HCT116 (cell line): ENCODE measurements around the gene SPATA20. TPM values are rescaled to one million over a fixed set of nuclear protein-coding genes. Genes with fewer than 3 reads are reported as not detected.

ENCODE experiments used
- ATAC-seq: fragments of 200-7000 bp; cut with Tn5 transposase; 2 replicates; pipeline ENCODE4 v1.9.1; 2020; ENCODE audit warnings: mild to moderate bottlenecking, moderate library complexity
- BruUV-seq: library from RNA; stranded (reverse); fragments of 400-500 nt; replicated peaks from 2 replicates; lab custom pipeline; 2021; lab: Mats Ljungman, UMichigan
- CTCF ChIA-PET: fragments of 300-600 bp; sonication (Branson Sonifier 250); formaldehyde crosslinking; loops from one replicate; lab custom pipeline; 2021; ENCODE audit warnings: antibody characterized with exemption; lab: Charles Lee
- POLR2A ChIA-PET: fragments of 300-600, 350-600 bp; sonication (Branson Sonifier 250); formaldehyde crosslinking; loops from one replicate; lab custom pipeline; 2021; ENCODE audit warnings: antibody characterized with exemption; lab: Charles Lee
- RAD21 ChIA-PET, 2 experiments: fragments of 300-600 bp; sonication (Branson Sonifier 250); formaldehyde crosslinking; loops; one replicate each; lab custom pipeline; 2023; ENCODE audit warnings: low total read pairs in 2 of 2; ENCODE audit not compliant: uncharacterized antibody in 2 of 2, unreplicated experiment in 2 of 2, low non-redundant PET in 1 of 2; lab: Charles Lee
- DNase-seq: peaks from one replicate; pipeline ENCODE4 v3.0.0-alpha.2; 2010; ENCODE audit warnings: low read depth, low spot score
- H2AFZ ChIP-seq: fragments of 200-600 bp; shearing (Covaris generic), sonication (generic); 2 replicates; pipeline ENCODE4 v1.6.1; 2017; ENCODE audit warnings: low read depth, mixed run types, mixed read lengths, antibody characterized with exemption, low read length; ENCODE audit not compliant: poor library complexity, severe bottlenecking
- H3K27ac ChIP-seq: 2 replicates; pipeline ENCODE4 v1.5.1; 2012; ENCODE audit warnings: low read depth, low read length
- H3K27me3 ChIP-seq: fragments of 200-600 bp; sonication (generic); 2 replicates; pipeline ENCODE4 v1.6.1; 2016; ENCODE audit warnings: mixed run types, low read length, mixed read lengths; ENCODE audit not compliant: insufficient read depth
- H3K36me3 ChIP-seq, 2 experiments: fragments of 200-500 bp in 1 of 2; fragments of 200-600 bp in 1 of 2; sonication (Bioruptor generic) in 1 of 2; sonication (generic) in 1 of 2; 2 replicates each; pipeline versions ENCODE4 v1.5.1 to v1.6.1; 2014 to 2016; ENCODE audit warnings: low read length in 2 of 2, inconsistent platforms in 1 of 2, mixed read lengths in 1 of 2, mixed run types in 1 of 2; ENCODE audit not compliant: insufficient read depth in 2 of 2, control insufficient read depth in 1 of 2
- H3K4me1 ChIP-seq, 2 experiments: fragments of 200-600 bp in 1 of 2; sonication (generic) in 1 of 2; 2 replicates each; pipeline versions ENCODE4 v1.5.1 to v1.6.1; 2012 to 2017; ENCODE audit warnings: low read length in 2 of 2, inconsistent platforms in 1 of 2, mild to moderate bottlenecking in 1 of 2, mixed read lengths in 1 of 2, mixed run types in 1 of 2, moderate library complexity in 1 of 2; ENCODE audit not compliant: insufficient read depth in 2 of 2, control insufficient read depth in 1 of 2
- H3K4me2 ChIP-seq: fragments of 200-600 bp; sonication (generic); 2 replicates; pipeline ENCODE4 v1.6.1; 2017; ENCODE audit warnings: mixed run types, low read length, mixed read lengths
- H3K4me3 ChIP-seq, 2 experiments: fragments of 200-600 bp in 1 of 2; sonication (generic) in 1 of 2; replicated peaks in 1 of 2; 2 replicates each; pipeline ENCODE4 v1.5.1; 2011 to 2016; ENCODE audit warnings: low read length in 2 of 2, control low read depth in 1 of 2, low read depth in 1 of 2, mild to moderate bottlenecking in 1 of 2, mixed read lengths in 1 of 2, mixed run types in 1 of 2
- H3K79me2 ChIP-seq: fragments of 200-600 bp; sonication (generic); 2 replicates; pipeline ENCODE4 v1.6.1; 2017; ENCODE audit warnings: mild to moderate bottlenecking, mixed run types, low read length, moderate library complexity, mixed read lengths; ENCODE audit not compliant: insufficient read depth
- H3K9ac ChIP-seq: fragments of 200-600 bp; sonication (generic); 2 replicates; pipeline ENCODE4 v1.6.1; 2016; ENCODE audit warnings: low read length, mixed read lengths
- H3K9me2 ChIP-seq: fragments of 200-600 bp; sonication (generic), shearing (Covaris generic); 2 replicates; pipeline ENCODE4 v1.6.1; 2017; ENCODE audit warnings: mixed run types, mild to moderate bottlenecking, moderate library complexity; ENCODE audit not compliant: insufficient read depth
- H3K9me3 ChIP-seq, 2 experiments: fragments of 200-500 bp in 1 of 2; fragments of 200-600 bp in 1 of 2; sonication (Bioruptor generic) in 1 of 2; sonication (generic) in 1 of 2; 2 replicates each; pipeline ENCODE4 v1.6.1; 2014 to 2017; ENCODE audit warnings: low read length in 2 of 2, mixed read lengths in 2 of 2, inconsistent platforms in 1 of 2, low read depth in 1 of 2, mild to moderate bottlenecking in 1 of 2, mixed run types in 1 of 2, moderate library complexity in 1 of 2; ENCODE audit not compliant: control insufficient read depth in 1 of 2, insufficient read depth in 1 of 2
- H4K20me1 ChIP-seq: fragments of 200-600 bp; sonication (generic), shearing (Covaris generic); 2 replicates; pipeline ENCODE4 v1.6.1; 2017; ENCODE audit warnings: mixed run types, mild to moderate bottlenecking, moderate library complexity; ENCODE audit not compliant: insufficient read depth
- CBX3 ChIP-seq: IDR thresholded peaks from 2 replicates; pipeline ENCODE4 v1.6.1; 2012; ENCODE audit warnings: low read depth
- CEBPB ChIP-seq: IDR thresholded peaks from 2 replicates; pipeline ENCODE4 v1.6.1; 2012; ENCODE audit warnings: low read depth
- CTCF ChIP-seq, 3 experiments: fragments of 200-600 bp in 1 of 3; sonication (generic) in 1 of 3; IDR thresholded peaks in 2 of 3; conservative IDR thresholded peaks in 1 of 3; 2 replicates each; pipeline ENCODE4 v1.5.1; 2012 to 2017; ENCODE audit warnings: low read depth in 2 of 3, low read length in 2 of 3, antibody characterized with exemption in 1 of 3, borderline replicate concordance in 1 of 3, control low read depth in 1 of 3, mild to moderate bottlenecking in 1 of 3, mixed read lengths in 1 of 3, mixed run types in 1 of 3, moderate library complexity in 1 of 3; ENCODE audit not compliant: insufficient read depth in 1 of 3
- EGR1 ChIP-seq: IDR thresholded peaks from 2 replicates; pipeline ENCODE4 v1.6.1; 2012; ENCODE audit warnings: low read depth
- ELF1 ChIP-seq: IDR thresholded peaks from 2 replicates; pipeline ENCODE4 v1.6.1; 2012; ENCODE audit warnings: low read depth, borderline replicate concordance
- EZH2 ChIP-seq: fragments of 200-600 bp; sonication (generic); IDR thresholded peaks from 2 replicates; pipeline ENCODE4 v1.6.1; 2017; ENCODE audit warnings: antibody characterized with exemption, mixed run types
- EZH2phosphoT487 ChIP-seq: fragments of 200-600 bp; IDR thresholded peaks from 2 replicates; pipeline ENCODE4 v1.6.1; 2018; ENCODE audit warnings: antibody characterized with exemption, borderline replicate concordance
- FOSL1 ChIP-seq: IDR thresholded peaks from 2 replicates; pipeline ENCODE4 v1.6.1; 2012; ENCODE audit warnings: low read depth
- JUND ChIP-seq: IDR thresholded peaks from 2 replicates; pipeline ENCODE4 v1.6.1; 2012
- TCF7L2 ChIP-seq: IDR thresholded peaks from 2 replicates; pipeline ENCODE4 v1.7.0; 2011; ENCODE audit warnings: borderline replicate concordance, inconsistent platforms; ENCODE audit not compliant: insufficient read depth, insufficient read length; ENCODE audit errors: extremely low read depth
- YY1 ChIP-seq: IDR thresholded peaks from 2 replicates; pipeline ENCODE4 v1.6.1; 2011; ENCODE audit warnings: low read length, low read depth, moderate library complexity, mild to moderate bottlenecking; ENCODE audit not compliant: insufficient replicate concordance; ENCODE audit errors: extremely low read depth
- ZFX ChIP-seq: fragments of 450-650 bp; IDR thresholded peaks from 2 replicates; pipeline ENCODE4 v1.6.1; 2017
- ZNF274 ChIP-seq: fragments of 200-500 bp; sonication (Bioruptor generic); IDR thresholded peaks from 2 replicates; pipeline ENCODE4 v1.6.1; 2014; ENCODE audit warnings: mild to moderate bottlenecking, low read depth, low read length, inconsistent platforms
- intact Hi-C: fragments of 100-400 bp; cut with micrococcal nuclease; formaldehyde crosslinking; loops from 2 replicates; pipeline ENCODE4 v1.10.0; 2022
- total RNA-seq: library from RNA; stranded (reverse); gene quantifications from one replicate; pipeline ENCODE4 v1.2.1, GENCODE V29; 2021; ENCODE audit not compliant: unreplicated experiment
- TF ChIP-seq, protein P1 (sequence below): IDR thresholded peaks from 2 replicates; pipeline ENCODE4 v1.6.1; 2012; ENCODE audit warnings: low read depth

SPATA20 gene
- total RNA-seq, 1 experiment from 2014 or later, result 57.5 TPM

DNA sequence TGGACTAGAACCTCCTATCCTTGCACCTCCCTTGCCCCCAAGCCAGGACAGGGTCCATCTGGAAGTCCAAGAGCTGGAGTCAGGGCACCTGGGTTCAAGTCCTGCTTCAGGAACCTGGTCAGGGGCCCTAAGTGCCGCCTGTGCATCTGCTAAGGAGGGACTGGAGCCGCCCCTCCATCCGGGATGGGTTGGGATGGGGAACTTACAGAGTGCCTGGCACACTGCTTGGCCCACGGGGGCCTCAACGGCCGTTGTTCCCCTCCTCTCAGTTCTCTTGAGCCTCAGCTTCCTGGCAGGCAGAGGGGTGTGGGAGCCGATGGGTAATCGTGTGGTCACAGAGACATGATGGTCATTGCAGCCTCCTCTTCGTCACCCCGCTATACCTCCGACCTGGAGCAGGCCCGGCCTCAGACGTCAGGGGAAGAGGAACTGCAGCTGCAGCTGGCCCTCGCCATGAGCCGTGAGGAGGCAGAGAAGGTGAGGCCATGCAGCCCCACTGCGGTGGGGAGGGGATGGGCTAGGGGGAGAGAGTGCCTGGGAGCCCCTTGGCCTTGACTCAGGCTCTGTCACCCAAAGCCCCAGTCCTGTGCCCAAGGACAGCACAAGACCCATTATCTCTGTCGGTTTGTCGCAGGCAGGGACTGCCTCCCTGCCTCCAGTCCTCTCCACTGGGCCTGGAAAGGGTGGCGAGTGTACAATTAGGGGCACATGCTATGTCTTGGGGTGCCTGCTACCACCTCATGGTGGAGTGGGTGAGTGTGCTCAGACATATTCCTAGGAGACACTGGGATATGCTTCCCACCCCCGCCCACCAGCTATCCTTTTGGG is 9.0 kb upstream of the SPATA20 start:
- ATAC-seq, result no peak
- Histone ChIP-seq H3K4me1 (peaks cover 49 to 66% of the 10 kb centered on the region in 2 experiments), H3K36me3 (no peaks in the 10 kb centered on the region; a peak in 1 of 4 replicates), H3K4me2 (no peak overlapping the region), H2AFZ (no peak overlapping the region), H3K4me3 (no peak overlapping the region)
- TF ChIP-seq, protein P1, sequence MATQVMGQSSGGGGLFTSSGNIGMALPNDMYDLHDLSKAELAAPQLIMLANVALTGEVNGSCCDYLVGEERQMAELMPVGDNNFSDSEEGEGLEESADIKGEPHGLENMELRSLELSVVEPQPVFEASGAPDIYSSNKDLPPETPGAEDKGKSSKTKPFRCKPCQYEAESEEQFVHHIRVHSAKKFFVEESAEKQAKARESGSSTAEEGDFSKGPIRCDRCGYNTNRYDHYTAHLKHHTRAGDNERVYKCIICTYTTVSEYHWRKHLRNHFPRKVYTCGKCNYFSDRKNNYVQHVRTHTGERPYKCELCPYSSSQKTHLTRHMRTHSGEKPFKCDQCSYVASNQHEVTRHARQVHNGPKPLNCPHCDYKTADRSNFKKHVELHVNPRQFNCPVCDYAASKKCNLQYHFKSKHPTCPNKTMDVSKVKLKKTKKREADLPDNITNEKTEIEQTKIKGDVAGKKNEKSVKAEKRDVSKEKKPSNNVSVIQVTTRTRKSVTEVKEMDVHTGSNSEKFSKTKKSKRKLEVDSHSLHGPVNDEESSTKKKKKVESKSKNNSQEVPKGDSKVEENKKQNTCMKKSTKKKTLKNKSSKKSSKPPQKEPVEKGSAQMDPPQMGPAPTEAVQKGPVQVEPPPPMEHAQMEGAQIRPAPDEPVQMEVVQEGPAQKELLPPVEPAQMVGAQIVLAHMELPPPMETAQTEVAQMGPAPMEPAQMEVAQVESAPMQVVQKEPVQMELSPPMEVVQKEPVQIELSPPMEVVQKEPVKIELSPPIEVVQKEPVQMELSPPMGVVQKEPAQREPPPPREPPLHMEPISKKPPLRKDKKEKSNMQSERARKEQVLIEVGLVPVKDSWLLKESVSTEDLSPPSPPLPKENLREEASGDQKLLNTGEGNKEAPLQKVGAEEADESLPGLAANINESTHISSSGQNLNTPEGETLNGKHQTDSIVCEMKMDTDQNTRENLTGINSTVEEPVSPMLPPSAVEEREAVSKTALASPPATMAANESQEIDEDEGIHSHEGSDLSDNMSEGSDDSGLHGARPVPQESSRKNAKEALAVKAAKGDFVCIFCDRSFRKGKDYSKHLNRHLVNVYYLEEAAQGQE, result no peak
- TF ChIP-seq TCF7L2 (no peak), FOSL1 (no peak), CBX3 (no peak), ZNF274 (no peak), YY1 (no peak), CTCF (IDR thresholded peaks at IDR 0.05 in 2 of 3, conservative IDR thresholded peaks at IDR 0.05 in 1 of 3; ENCODE audit: borderline replicate concordance in 1 of 3, insufficient read depth in 1 of 3, low read depth in 2 of 3, low read length in 2 of 3) (no peak), EZH2phosphoT487 (no peak), ELF1 (no peak), EGR1 (no peak), ZFX (no peak; the same call in 1 of the 2 replicates), EZH2 (no peak), CEBPB (no peak), JUND (no peak)
- TF ChIP-seq, all 23 proteins: peak for 0
- Histone ChIP-seq H3K27ac (no peak overlapping the region; the same call in 1 of the 2 replicates), H3K9me3 (no peaks in the 10 kb centered on the region), H3K79me2 (no peaks in the 10 kb centered on the region; the same call in 1 of the 2 replicates), H3K27me3 (no peaks in the 10 kb centered on the region), H4K20me1 (no peaks in the 10 kb centered on the region), H3K9me2 (no peaks in the 10 kb centered on the region), H3K9ac (no peak overlapping the region)
- no TSS peak for BruUV-seq
- RAD21 ChIA-PET, result no interaction called here
- intact Hi-C loops, result no loop called here
- CTCF ChIA-PET, result no interaction called here
- POLR2A ChIA-PET, result no interaction called here
- no peak for DNase-seq
